Omental fat pad (tissue), 4 donors: ENCODE data around the gene COL21A1. TPM values are rescaled to one million over a fixed set of nuclear protein-coding genes. Genes with fewer than 3 reads are reported as not detected.
A peak's percentile ranks its signal among the peaks of the same experiment; 100 is the strongest.
"Not testable (repeated sequence)": the region's sequence is repeated elsewhere in the genome, so short reads cannot be mapped to it uniquely, and the experiment has no call there.

Source experiments
- ATAC-seq: fragments of 150-250 bp; one replicate; pipeline ENCODE4 v1.9.1; 2016; ENCODE audit warnings: mild to moderate bottlenecking, moderate library complexity; ENCODE audit not compliant: low FRiP score
- DNase-seq: peaks from one replicate; pipeline ENCODE4 v3.0.0-alpha.2; 2019; ENCODE audit warnings: low spot score
- total RNA-seq, 4 donors: library from RNA; depleted of rRNA; stranded (reverse); fragments of >200 nt; gene quantifications; one replicate each; pipeline ENCODE4 v1.1.0, GENCODE V29; 2016
- TF ChIP-seq, protein P1 (sequence below), 3 donors: fragments of 450-650 bp; IDR thresholded peaks; one replicate each; pipeline ENCODE4 v1.5.1; 2016 to 2017; ENCODE audit warnings: antibody characterized with exemption in 3 of 3, mild to moderate bottlenecking in 3 of 3, moderate library complexity in 2 of 3

Gene COL21A1
- total RNA-seq, 4 donors from 2014 or later = 1.1 to 6.9 (median 1.9) TPM

DNA sequence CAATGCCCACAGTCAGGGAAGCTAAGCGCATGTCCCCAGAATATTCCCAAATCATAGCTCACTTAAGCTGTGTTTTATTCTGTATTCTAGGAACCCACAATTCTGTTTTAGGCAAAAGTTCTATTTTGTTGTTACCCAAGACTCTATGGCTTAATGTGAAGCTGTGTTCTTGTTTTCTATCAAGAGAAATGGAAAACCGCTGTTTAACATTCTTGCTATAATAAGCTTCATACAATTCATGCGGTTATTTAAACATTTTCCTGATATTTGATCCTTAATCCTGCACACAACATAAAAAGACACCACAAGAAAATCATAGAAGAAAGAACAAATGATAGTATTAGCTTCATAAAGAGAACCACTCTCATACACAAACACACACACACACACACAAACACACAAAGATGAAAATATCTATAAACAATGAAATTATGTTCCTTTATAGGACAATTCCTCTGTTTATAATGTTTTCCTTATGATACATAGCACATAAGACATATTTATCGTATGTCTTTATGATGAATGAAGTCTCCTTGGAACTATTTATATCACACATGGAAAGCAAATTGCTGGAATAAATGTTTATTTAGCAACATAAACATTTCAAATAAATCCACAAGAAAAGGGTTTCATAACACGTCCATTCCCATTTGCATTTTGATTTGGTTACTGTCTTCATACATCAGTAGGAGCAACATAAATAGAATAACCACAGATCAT is 16.4 kb upstream of the COL21A1 start:
- no peak for DNase-seq
- ATAC-seq = no peak
- TF ChIP-seq, protein P1, sequence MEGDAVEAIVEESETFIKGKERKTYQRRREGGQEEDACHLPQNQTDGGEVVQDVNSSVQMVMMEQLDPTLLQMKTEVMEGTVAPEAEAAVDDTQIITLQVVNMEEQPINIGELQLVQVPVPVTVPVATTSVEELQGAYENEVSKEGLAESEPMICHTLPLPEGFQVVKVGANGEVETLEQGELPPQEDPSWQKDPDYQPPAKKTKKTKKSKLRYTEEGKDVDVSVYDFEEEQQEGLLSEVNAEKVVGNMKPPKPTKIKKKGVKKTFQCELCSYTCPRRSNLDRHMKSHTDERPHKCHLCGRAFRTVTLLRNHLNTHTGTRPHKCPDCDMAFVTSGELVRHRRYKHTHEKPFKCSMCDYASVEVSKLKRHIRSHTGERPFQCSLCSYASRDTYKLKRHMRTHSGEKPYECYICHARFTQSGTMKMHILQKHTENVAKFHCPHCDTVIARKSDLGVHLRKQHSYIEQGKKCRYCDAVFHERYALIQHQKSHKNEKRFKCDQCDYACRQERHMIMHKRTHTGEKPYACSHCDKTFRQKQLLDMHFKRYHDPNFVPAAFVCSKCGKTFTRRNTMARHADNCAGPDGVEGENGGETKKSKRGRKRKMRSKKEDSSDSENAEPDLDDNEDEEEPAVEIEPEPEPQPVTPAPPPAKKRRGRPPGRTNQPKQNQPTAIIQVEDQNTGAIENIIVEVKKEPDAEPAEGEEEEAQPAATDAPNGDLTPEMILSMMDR (IDR thresholded peaks at IDR 0.05) = no peak

DNA sequence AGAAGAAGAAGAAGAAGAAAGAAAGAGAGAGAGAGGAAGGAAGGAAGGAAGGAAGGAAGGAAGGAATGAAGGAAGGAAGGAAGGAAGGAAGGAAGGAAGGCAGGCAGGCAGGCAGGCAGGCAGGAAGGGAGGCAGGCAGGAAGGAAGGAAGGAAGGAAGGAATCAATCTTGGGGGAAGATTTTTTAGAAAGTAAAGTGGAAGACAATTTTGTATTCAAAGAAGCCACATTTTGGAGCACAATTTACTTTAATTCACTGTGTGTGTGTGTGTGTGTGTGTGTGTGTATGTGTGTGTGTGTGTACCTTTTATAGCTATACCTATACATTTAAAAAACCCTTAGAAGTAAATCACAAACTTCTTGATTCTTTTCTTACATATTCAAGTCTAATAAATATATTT is 13.2 kb upstream of the COL21A1 start:
- not testable (repeated sequence) for ATAC-seq, DNase-seq

DNA sequence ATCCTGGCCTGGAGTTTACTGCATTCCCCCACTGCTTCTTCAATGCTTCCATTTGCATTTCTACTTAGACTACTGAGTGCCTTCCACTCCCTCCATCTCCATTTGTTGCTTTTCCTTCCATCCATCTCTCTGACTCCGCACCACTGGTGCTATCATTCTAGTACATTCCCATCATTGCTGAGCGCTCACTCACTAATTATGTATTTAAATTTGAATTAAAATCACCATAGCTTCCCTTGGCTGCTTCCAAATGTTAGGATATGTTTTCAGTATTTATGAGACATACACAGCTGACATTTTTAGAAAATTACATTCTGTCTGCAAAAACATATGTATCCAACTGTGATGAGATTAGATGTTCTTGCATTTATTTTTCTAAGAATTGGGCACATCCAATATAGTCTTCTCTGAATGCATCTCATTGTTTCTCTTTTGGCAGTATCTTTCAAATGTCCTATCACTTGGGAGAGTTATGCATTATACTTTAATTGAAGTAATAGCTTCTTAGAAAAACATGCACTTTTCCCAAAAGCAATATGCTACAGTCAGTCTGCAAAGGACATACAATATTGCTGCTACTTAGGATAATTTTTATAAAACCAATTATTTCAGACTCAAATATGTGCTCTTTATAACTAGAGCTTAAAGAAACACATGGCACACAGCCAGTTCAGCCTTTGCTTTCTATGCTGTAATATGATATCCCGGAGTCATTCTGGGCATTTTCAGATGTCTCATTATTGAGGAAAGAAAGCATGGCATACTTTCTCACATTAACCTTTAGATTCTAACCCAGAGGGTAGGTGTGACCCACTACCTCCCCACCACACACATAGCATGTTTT is 12.1 kb upstream of the COL21A1 start:
- peak; percentile 45 for ATAC-seq
- no peak for DNase-seq
- TF ChIP-seq, protein P1 (IDR thresholded peaks at IDR 0.05) = no peak

DNA sequence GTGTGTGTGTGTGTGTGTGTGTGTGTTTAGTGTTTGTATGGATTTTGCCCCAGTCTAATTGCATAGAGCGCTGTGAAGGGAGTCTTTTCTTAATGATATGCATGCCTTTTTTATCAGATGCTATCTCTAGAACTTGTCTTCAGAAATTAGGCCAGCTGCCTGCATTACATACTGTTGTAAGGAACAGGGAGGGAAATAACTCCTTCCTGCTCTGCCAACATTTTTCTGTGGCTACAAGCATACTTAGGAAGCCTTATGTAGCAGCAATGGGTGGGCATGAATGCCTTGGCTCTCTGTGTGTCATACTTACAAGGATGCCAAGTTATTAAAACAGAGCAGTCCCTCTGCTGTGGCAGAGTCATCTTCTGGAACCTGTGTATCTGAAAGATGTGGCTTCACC is 8.0 kb upstream of the COL21A1 start:
- peak; percentile 12 for ATAC-seq
- TF ChIP-seq, protein P1 (IDR thresholded peaks at IDR 0.05) = no peak
- no peak for DNase-seq

DNA sequence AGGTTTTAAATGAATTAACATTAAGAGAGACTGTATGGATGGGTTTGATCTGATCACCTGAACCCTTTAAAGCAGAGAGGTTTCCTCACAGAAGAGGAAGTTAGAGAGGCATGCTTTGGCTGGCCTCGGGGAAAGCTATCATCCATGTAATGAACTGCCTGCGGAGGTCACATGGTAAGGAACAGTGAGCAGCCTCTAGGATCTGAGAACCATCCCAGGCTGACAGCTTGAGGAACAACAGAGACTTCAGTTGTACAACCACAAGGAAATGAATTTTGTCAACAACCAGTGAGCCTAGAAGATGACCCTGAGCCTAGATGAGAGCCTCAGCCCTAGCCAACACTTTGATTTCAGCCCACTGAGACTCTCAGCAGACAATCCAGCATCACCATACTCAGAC is 2.9 kb upstream of the COL21A1 start:
- TF ChIP-seq, protein P1 (IDR thresholded peaks at IDR 0.05) = no peak
- DNase-seq (no peak), ATAC-seq (no peak)

DNA sequence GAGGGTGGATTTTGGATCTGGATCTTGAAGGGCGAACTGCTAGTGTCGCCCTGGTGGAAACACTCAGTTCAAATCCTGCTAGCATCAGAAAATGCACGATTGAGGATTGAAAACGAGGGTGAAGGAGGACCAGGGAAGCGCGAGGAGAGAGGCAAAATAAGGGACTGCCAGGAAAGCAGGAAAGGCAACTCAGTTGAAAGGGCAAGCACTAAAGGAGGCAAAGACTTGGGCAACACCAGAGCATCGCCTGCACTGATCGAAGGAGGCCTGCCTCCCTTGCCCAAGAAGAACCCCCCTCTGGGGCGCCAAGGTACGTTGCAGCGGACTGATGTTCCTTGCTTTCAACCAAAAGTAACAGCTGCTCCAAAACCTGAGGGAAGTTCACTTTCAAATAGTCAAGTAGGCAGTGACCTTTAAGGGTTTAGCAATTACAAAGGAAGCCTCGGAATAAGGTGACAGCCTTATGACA is 308 bp upstream of the COL21A1 start:
- TF ChIP-seq, protein P1 (IDR thresholded peaks at IDR 0.05) = no peak
- DNase-seq (no peak), ATAC-seq (no peak)

DNA sequence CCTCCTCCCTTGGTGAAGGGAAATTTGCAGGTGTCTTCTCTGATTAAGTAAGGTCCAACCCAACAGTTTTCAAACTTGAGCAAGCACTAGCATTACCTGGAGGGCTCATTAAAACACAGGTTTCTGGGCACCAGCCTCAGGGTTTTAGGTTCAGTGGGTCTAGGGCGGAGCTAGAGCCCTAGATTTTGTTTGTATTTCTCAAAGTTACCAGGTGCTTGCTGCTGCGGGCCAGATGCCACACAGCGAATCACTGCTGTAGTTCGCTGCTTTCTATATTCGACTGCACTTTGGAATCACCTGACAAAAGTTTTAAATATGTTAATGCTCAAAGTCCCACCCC is 869 bp downstream of the COL21A1 start:
- TF ChIP-seq, protein P1 (IDR thresholded peaks at IDR 0.05) = no peak
- ATAC-seq (peak; percentile 64), DNase-seq (no peak)
